K562 (cell line): ENCODE data around the gene EML6.

Source experiments
- CTCF ChIP-seq, 3 experiments: IDR thresholded peaks in 2 of 3; conservative IDR thresholded peaks in 1 of 3; 2 replicates each; pipeline ENCODE4 v1.5.1; 2011 to 2012; ENCODE audit warnings: low read length in 3 of 3, mild to moderate bottlenecking in 3 of 3, control low read depth in 2 of 3, improper control_type of control experiment in 1 of 3, inconsistent platforms in 1 of 3, low read depth in 1 of 3, mixed read lengths in 1 of 3, moderate library complexity in 1 of 3; ENCODE audit not compliant: insufficient read depth in 2 of 3
- FOXJ2 ChIP-seq: fragments of 200-800 bp; sonication (Bioruptor generic); IDR thresholded peaks from 2 replicates; pipeline ENCODE4 v1.6.1; 2016; ENCODE audit warnings: missing genetic modification characterization, missing compliant biosample characterization
- GATAD2A ChIP-seq: fragments of 450-650 bp; IDR thresholded peaks from 2 replicates; pipeline ENCODE4 v1.6.1; 2017
- HNRNPUL1 ChIP-seq: fragments of 200-400 bp; formaldehyde crosslinking; IDR thresholded peaks from 2 replicates; pipeline ENCODE4 v1.6.1; 2017; ENCODE audit warnings: low read length
- MAX ChIP-seq: sonication (generic); formaldehyde crosslinking; IDR thresholded peaks from 2 replicates; pipeline ENCODE4 v1.9.0; 2022; ENCODE audit warnings: mild to moderate bottlenecking, missing genetic modification reagents
- NFIC ChIP-seq: fragments of 450-650 bp; IDR thresholded peaks from 2 replicates; pipeline ENCODE4 v1.6.1; 2017; ENCODE audit warnings: mild to moderate bottlenecking, inconsistent platforms
- TCF7L2 ChIP-seq: fragments of 150-350 bp; IDR thresholded peaks from 2 replicates; pipeline ENCODE4 v1.6.1; 2016; ENCODE audit warnings: low read depth, mild to moderate bottlenecking, low read length, moderate library complexity
- ZBTB8A ChIP-seq: fragments of 450-650 bp; IDR thresholded peaks from 2 replicates; pipeline ENCODE4 v1.6.1; 2018; ENCODE audit warnings: mild to moderate bottlenecking, moderate library complexity; ENCODE audit not compliant: partially characterized antibody
- TF ChIP-seq, protein P1 (sequence below): fragments of 250-450 bp; sonication (Bioruptor Pico); IDR thresholded peaks from 2 replicates; pipeline ENCODE4 v1.5.1; 2021; ENCODE audit warnings: mild to moderate bottlenecking

GRCh38 chr2:54927085-54927750, 203.8 kb downstream of the EML6 start:
- no peak for TF ChIP-seq HNRNPUL1
- TF ChIP-seq NFIC = no peak
- TF ChIP-seq ZBTB8A = no peak
- no peak for TF ChIP-seq TCF7L2
- TF ChIP-seq CTCF (IDR thresholded peaks at IDR 0.05 in 2 of 3, conservative IDR thresholded peaks at IDR 0.05 in 1 of 3; ENCODE audit: insufficient read depth in 2 of 3, low read depth in 1 of 3, low read length in 3 of 3) = no peak
- no peak for TF ChIP-seq GATAD2A
- TF ChIP-seq, protein P1, sequence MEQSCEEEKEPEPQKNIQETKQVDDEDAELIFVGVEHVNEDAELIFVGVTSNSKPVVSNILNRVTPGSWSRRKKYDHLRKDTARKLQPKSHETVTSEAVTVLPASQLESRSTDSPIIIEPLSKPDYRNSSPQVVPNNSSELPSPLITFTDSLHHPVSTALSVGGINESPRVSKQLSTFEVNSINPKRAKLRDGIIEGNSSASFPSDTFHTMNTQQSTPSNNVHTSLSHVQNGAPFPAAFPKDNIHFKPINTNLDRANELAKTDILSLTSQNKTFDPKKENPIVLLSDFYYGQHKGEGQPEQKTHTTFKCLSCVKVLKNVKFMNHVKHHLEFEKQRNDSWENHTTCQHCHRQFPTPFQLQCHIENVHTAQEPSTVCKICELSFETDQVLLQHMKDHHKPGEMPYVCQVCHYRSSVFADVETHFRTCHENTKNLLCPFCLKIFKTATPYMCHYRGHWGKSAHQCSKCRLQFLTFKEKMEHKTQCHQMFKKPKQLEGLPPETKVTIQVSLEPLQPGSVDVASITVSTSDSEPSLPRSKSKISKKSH (CRISPR knock-in tag) = no peak
- TF ChIP-seq MAX (CRISPR knock-in tag) = no peak
- no peak for TF ChIP-seq FOXJ2
